IMR-90 (cell line): ENCODE data around the gene CEMIP2. TPM values are rescaled to one million over a fixed set of nuclear protein-coding genes. Genes with fewer than 3 reads are reported as not detected.

Experiments used
- ATAC-seq: fragments of 200-7000 bp; cut with Tn5 transposase; 2 replicates; pipeline ENCODE4 v1.9.1; 2020; ENCODE audit warnings: low read depth, mild to moderate bottlenecking, moderate library complexity
- BruUV-seq: library from RNA; stranded (reverse); fragments of 400-500 nt; replicated peaks from 2 replicates; lab custom pipeline; 2021; lab: Mats Ljungman, UMichigan
- CTCF ChIA-PET: fragments of 300-600 bp; formaldehyde crosslinking; extraction: SDS; loops from one replicate; lab custom pipeline; 2021; ENCODE audit warnings: antibody characterized with exemption; lab: Yijun Ruan, JAX
- POLR2A ChIA-PET: fragments of 300-600 bp; sonication (Branson Sonifier 250); formaldehyde crosslinking; loops from one replicate; lab custom pipeline; 2022; ENCODE audit warnings: antibody characterized with exemption; ENCODE audit not compliant: unreplicated experiment; lab: Charles Lee
- DNase-seq: peaks from one replicate; pipeline ENCODE4 v3.0.0; 2013
- H2AFZ ChIP-seq: replicated peaks from 2 replicates; pipeline ENCODE3; 2013; ENCODE audit warnings: low read length, mild to moderate bottlenecking; ENCODE audit not compliant: poor library complexity
- H2AK5ac ChIP-seq: 2 replicates; pipeline ENCODE4 v1.6.1; 2013; ENCODE audit warnings: low read depth, low read length, inconsistent platforms
- H2AK9ac ChIP-seq: replicated peaks from 2 replicates; pipeline ENCODE3; 2013; ENCODE audit warnings: mild to moderate bottlenecking, low read depth, low read length, moderate library complexity; ENCODE audit not compliant: poor library complexity
- H2BK120ac ChIP-seq: 2 replicates; pipeline ENCODE4 v1.6.1; 2013; ENCODE audit warnings: low read depth, low read length, inconsistent platforms
- H2BK15ac ChIP-seq: 3 replicates; pipeline ENCODE4 v1.6.1; 2013; ENCODE audit warnings: low read depth, low read length, inconsistent platforms
- H2BK20ac ChIP-seq: 2 replicates; pipeline ENCODE4 v1.6.1; 2013; ENCODE audit warnings: low read depth, mild to moderate bottlenecking, inconsistent platforms, low read length, moderate library complexity
- H2BK5ac ChIP-seq: 2 replicates; pipeline ENCODE4 v1.6.1; 2013; ENCODE audit warnings: mild to moderate bottlenecking, low read depth, low read length, inconsistent platforms; ENCODE audit not compliant: poor library complexity, severe bottlenecking
- H3K14ac ChIP-seq: replicated peaks from 2 replicates; pipeline ENCODE4 v1.6.1; 2013; ENCODE audit warnings: low read depth, low read length, inconsistent platforms
- H3K18ac ChIP-seq: 2 replicates; pipeline ENCODE4 v1.6.1; 2013; ENCODE audit warnings: low read depth, low read length, control low read depth
- H3K23ac ChIP-seq: 2 replicates; pipeline ENCODE4 v1.6.1; 2013; ENCODE audit warnings: low read depth, low read length, inconsistent platforms
- H3K27ac ChIP-seq: 2 replicates; pipeline ENCODE4 v1.5.1; 2013; ENCODE audit warnings: mild to moderate bottlenecking, control low read depth, low read length; ENCODE audit not compliant: insufficient read depth
- H3K27me3 ChIP-seq: 2 replicates; pipeline ENCODE4 v1.6.1; 2013; ENCODE audit warnings: low read length; ENCODE audit not compliant: control insufficient read depth, insufficient read depth
- H3K36me3 ChIP-seq: 2 replicates; pipeline ENCODE4 v1.6.1; 2013; ENCODE audit warnings: low read length, mixed read lengths; ENCODE audit not compliant: control insufficient read depth, insufficient read depth
- H3K4ac ChIP-seq: 2 replicates; pipeline ENCODE4 v1.6.1; 2013; ENCODE audit warnings: low read depth, low read length, inconsistent platforms
- H3K4me1 ChIP-seq: 2 replicates; pipeline ENCODE4 v1.6.1; 2013; ENCODE audit warnings: low read length, mixed read lengths; ENCODE audit not compliant: control insufficient read depth, insufficient read depth
- H3K4me2 ChIP-seq: 2 replicates; pipeline ENCODE4 v1.6.1; 2013; ENCODE audit warnings: low read depth, mild to moderate bottlenecking, control low read depth, low read length, moderate library complexity
- H3K4me3 ChIP-seq: 2 replicates; pipeline ENCODE4 v1.5.1; 2013; ENCODE audit warnings: low read depth, mild to moderate bottlenecking, control low read depth, low read length, moderate library complexity; ENCODE audit not compliant: insufficient read depth
- H3K56ac ChIP-seq: 2 replicates; pipeline ENCODE4 v1.6.1; 2013; ENCODE audit warnings: low read length, inconsistent platforms; ENCODE audit not compliant: insufficient read depth; ENCODE audit errors: extremely low read depth
- H3K79me1 ChIP-seq, 2 experiments: 2 replicates each; pipeline ENCODE4 v1.6.1; 2013; ENCODE audit warnings: low read length in 2 of 2, inconsistent platforms in 1 of 2, low read depth in 1 of 2
- H3K9ac ChIP-seq: 2 replicates; pipeline ENCODE4 v1.6.1; 2013; ENCODE audit warnings: low read depth, low read length, control low read depth
- H3K9me1 ChIP-seq: 2 replicates; pipeline ENCODE4 v1.6.1; 2013; ENCODE audit warnings: low read length, inconsistent platforms; ENCODE audit not compliant: insufficient read depth
- H3K9me3 ChIP-seq: 2 replicates; pipeline ENCODE4 v1.6.1; 2013; ENCODE audit warnings: low read length; ENCODE audit not compliant: control insufficient read depth, insufficient read depth
- H4K20me1 ChIP-seq: 2 replicates; pipeline ENCODE4 v1.6.1; 2013; ENCODE audit warnings: low read length, inconsistent platforms; ENCODE audit not compliant: insufficient read depth
- H4K5ac ChIP-seq: 2 replicates; pipeline ENCODE4 v1.6.1; 2013; ENCODE audit warnings: mild to moderate bottlenecking, low read depth, low read length, control low read depth
- H4K8ac ChIP-seq, 2 experiments: 2 replicates each; pipeline ENCODE4 v1.6.1; 2013; ENCODE audit warnings: low read depth in 2 of 2, low read length in 2 of 2, control low read depth in 1 of 2, inconsistent platforms in 1 of 2
- H4K91ac ChIP-seq: 2 replicates; pipeline ENCODE4 v1.6.1; 2013; ENCODE audit warnings: low read depth, low read length, inconsistent platforms; ENCODE audit not compliant: insufficient read depth
- FOS ChIP-seq: fragments of 150-350 bp; IDR thresholded peaks from 2 replicates; pipeline ENCODE4 v1.6.1; 2016; ENCODE audit warnings: low read depth, low read length
- MXI1 ChIP-seq: IDR thresholded peaks from 2 replicates; pipeline ENCODE4 v1.6.1; 2012; ENCODE audit warnings: low read depth, mild to moderate bottlenecking, low read length, moderate library complexity, borderline replicate concordance
- WGBS, 2 experiments: methylation state at CpG; one replicate each; pipeline versions ENCODE4 v1.1.5 to v1.1.7; 2013; ENCODE audit warnings: missing lambda C conversion rate in 2 of 2; ENCODE audit not compliant: insufficient read length in 1 of 2; ENCODE audit errors: extremely low coverage in 2 of 2; 5-methylcytosine and 5-hydroxymethylcytosine counted together
- dilution Hi-C: fragments of 300-500 bp; cut with HindIII; formaldehyde crosslinking; loops from one replicate; pipeline ENCODE4 v1.14.3; 2018; ENCODE audit warnings: low sequenced_read_pairs; ENCODE audit not compliant: unreplicated experiment
- in situ Hi-C: fragments of 300-500 bp; cut with MboI; formaldehyde crosslinking; loops from 3 replicates; pipeline ENCODE4 v1.14.3; 2019; ENCODE audit warnings: low sequenced_read_pairs, inconsistent platforms, mixed read lengths
- intact Hi-C: fragments of 100-400 bp; cut with micrococcal nuclease; formaldehyde crosslinking; loops from 2 replicates; pipeline ENCODE4 v1.10.0; 2022
- polyA plus RNA-seq, 3 experiments: library from polyadenylated mRNA; depleted of rRNA; stranded (reverse); fragments of >200 nt; gene quantifications; 2 replicates each; pipeline ENCODE4 v1.2.3, GENCODE V29; 2012; ENCODE audit warnings: low replicate concordance in 1 of 3
- total RNA-seq: library from RNA; depleted of rRNA; stranded (reverse); fragments of >200 nt; gene quantifications from 2 replicates; pipeline ENCODE4 v1.2.3, GENCODE V29; 2012
- TF ChIP-seq, protein P1 (sequence below): fragments of 150-350 bp; IDR thresholded peaks from 2 replicates; pipeline ENCODE4 v1.6.1; 2016; ENCODE audit warnings: low read depth, mild to moderate bottlenecking, low read length, moderate library complexity, borderline replicate concordance

The CEMIP2 gene
- total and polyA plus RNA-seq, 2 of the 4 experiments (the other 2 are of a cell fraction) = 65.2 to 67.4 TPM

DNA sequence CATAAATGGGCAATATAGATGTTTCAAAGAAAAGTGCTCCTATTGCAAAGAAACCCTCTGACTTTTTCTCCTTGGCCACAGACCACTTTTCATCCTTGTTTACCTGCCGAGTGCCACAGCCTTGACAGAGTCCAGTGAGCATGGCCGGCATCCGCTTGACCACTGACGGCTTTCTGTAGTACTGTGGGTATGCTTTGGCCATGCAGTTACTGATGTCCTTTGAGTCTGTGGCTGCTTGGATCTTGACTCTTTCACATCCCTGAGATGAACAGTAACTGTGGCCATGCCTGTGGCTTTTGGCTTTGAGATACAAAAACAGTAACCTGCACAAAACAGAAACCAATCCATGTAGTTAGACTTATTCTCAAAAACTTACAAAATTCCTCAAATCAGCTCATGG, 70.4 kb downstream of the CEMIP2 start:
- POLR2A ChIA-PET = no interaction called here
- in situ Hi-C loops = no loop called here
- H3K36me3 ChIP-seq = peaks cover 33% of the 10 kb centered on the region

More for the DNA sequence above, 70.4 kb downstream of the CEMIP2 start:
- intact Hi-C loops (no loop called here), dilution Hi-C loops (no loop called here)
- H4K8ac ChIP-seq = no peak overlapping the region
- no peak overlapping the region for H2AK9ac ChIP-seq
- H2AK5ac ChIP-seq = no peak overlapping the region
- no peak overlapping the region for H3K14ac ChIP-seq
- no peak overlapping the region for H2AFZ ChIP-seq
- no peak overlapping the region for H4K5ac ChIP-seq
- H2BK5ac ChIP-seq = no peak overlapping the region
- no peak overlapping the region for H3K4me2 ChIP-seq
- no peak overlapping the region for H3K27ac ChIP-seq
- peaks cover 4 to 7% of the 10 kb centered on the region in 2 experiments; a peak in 3 of 4 replicates for H3K79me1 ChIP-seq
- WGBS, 2 experiments = no CpG with 5 or more reads among the region's 4 CpGs
- DNase-seq (no peak), ATAC-seq (no peak)
- CTCF ChIA-PET = no interaction called here
- no TSS peak for BruUV-seq
- H2BK15ac ChIP-seq = no peak overlapping the region
- no peak overlapping the region for H3K18ac ChIP-seq
- H4K91ac ChIP-seq = no peak overlapping the region
- H3K56ac ChIP-seq = no peak overlapping the region
- no peak overlapping the region for H2BK20ac ChIP-seq
- H3K27me3 ChIP-seq = no peaks in the 10 kb centered on the region
- H3K23ac ChIP-seq = no peak overlapping the region
- H4K20me1 ChIP-seq = no peaks in the 10 kb centered on the region
- H3K4ac ChIP-seq = no peak overlapping the region
- no peak overlapping the region for H3K4me3 ChIP-seq
- H3K4me1 ChIP-seq = no peaks in the 10 kb centered on the region
- H2BK120ac ChIP-seq = no peak overlapping the region
- H3K9me1 ChIP-seq = peaks cover 6% of the 10 kb centered on the region
- H3K9ac ChIP-seq = no peak overlapping the region
- TF ChIP-seq, protein P1, sequence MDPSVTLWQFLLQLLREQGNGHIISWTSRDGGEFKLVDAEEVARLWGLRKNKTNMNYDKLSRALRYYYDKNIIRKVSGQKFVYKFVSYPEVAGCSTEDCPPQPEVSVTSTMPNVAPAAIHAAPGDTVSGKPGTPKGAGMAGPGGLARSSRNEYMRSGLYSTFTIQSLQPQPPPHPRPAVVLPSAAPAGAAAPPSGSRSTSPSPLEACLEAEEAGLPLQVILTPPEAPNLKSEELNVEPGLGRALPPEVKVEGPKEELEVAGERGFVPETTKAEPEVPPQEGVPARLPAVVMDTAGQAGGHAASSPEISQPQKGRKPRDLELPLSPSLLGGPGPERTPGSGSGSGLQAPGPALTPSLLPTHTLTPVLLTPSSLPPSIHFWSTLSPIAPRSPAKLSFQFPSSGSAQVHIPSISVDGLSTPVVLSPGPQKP = no peak
- TF ChIP-seq MXI1 (no peak), FOS (no peak)
- H3K9me3 ChIP-seq = no peaks in the 10 kb centered on the region
